NCI-H1092 treated with DMSO at 0.1 percent for 48 hours (cell line): ENCODE results near the gene HJURP.

Experiments used
- DNase-seq: peaks from one replicate; lab custom pipeline; 2025; lab: John Stamatoyannopoulos, UW

The HJURP gene

GRCh38 chr2:233814056-233814835 is 40.1 kb downstream of the HJURP start:
- peak; percentile 2 for DNase-seq

- DNase-seq, result no peak
Observed at GRCh38 chr2:233813236-233814055, 40.9 kb downstream of the HJURP start.

GRCh38 chr2:233811732-233812131 is 42.6 kb downstream of the HJURP start:
- no peak for DNase-seq

- DNase-seq, result no peak
Observed at GRCh38 chr2:233811087-233811486, 43.2 kb downstream of the HJURP start.

DNA sequence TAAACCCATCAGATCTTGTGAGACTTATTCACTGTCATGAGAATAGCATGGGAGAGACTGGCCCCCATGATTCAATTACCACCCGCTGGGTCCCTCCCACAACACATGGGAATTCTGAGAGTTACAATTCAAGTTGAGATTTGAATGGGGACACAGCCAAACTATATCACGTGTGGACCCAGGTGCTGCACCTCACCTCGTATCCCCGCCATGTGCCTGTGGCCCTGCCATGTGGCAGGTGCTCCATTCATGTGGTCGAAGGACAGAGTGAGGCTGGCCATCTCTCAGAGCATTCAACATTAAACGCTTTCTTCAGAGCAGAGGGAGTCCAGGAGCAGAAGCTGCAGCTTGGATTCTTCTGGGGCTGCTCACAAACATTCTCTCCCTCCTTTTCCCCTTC is 44.0 kb downstream of the HJURP start:
- no peak for DNase-seq

- DNase-seq, result no peak
Observed at GRCh38 chr2:233807966-233808935, 46.1 kb downstream of the HJURP start.

DNA sequence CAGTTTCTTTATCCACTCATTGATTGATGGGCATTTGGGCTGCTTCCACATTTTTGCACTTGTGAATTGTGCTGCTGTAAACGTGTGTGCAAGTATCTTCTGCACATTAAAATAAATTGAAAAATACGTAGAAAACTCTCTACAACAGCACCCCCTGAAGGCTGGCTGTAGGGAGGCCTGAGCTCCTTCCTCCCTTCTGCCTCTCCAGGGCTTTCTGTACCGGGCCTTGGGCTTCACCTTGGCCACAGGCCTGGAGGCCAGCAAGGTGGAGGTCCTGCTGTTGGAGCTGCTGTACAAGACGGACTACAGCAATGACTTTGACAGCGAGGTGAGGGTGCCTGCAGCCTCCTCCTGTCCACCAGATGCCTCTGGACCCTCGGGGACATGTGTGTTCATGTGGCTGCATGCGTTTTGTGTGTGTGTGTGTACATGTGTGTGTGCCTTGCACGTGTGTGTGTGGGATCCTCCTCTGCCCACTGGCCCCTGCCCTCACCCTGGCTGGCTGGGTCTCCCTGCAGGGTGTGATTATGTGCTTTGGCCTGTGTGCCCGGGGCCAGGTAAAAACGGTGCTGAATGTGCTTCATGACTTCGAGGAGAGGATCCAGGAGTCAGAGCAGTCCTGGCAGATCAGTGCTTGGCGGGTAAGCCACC is 47.0 kb downstream of the HJURP start:
- DNase-seq, result no peak

- no peak for DNase-seq
Observed at GRCh38 chr2:233803994-233804393, 50.3 kb downstream of the HJURP start.

DNA sequence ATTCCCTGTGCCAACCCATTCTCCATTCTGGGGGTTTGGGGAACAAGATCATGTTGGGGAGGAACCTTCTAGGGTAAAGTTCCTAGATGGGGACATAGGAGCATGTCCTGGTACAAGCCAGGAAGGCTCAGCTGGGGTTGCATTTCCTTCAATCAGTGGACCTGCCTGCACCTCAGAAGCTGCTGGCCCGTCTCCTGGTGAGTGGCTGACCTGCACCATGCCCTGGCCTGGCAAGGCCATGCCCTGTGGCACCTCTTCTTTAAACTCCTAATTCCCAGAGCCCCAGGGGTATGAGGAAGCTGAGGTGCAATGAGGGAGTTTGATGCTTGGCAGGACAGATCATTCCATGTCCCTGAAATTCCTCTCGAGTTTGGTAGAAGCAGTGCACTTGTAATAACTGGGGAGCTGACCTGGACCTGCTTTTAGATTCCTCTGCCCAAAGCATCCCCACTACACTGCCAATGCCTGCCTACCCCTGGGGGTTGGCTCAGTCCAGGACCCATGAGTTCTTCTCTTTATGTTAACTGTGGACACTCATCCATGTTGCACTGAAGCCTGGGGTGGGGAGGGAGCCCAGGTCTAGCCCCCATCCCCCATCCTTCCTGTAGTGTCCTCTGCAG is 50.9 kb downstream of the HJURP start:
- no peak for DNase-seq

DNA sequence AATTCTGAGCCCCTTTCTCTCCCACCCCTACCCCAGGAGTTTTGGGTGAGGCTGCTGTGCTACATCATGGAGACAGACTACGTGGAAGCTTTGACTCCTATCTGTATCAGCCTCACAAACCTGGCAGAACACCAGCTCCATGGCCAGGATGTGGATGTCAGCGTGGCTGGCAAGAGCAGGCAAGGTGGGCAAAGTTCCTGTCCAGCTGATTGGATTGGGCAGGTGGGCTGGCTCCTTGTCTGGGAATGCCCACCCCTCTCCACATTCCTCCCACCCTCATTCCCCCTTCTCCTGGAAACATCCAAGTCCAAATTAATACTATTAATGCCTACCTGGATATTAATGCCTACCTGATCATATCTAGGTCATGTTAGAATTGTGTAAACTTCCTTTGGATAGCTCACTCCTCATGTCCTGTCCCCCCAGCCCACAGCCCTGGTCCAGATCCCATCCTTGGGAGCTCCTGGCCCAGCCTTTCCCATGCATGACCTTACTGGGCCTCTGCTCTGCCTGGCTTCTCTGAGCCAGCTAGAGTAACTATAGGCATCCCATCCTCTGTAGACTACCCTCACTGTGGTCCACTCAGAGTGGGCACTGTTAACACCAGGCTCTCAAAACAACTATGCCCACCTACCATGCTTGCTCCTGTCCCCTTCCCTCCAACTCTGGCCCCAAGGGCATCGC is 52.1 kb downstream of the HJURP start:
- DNase-seq, result no peak

DNA sequence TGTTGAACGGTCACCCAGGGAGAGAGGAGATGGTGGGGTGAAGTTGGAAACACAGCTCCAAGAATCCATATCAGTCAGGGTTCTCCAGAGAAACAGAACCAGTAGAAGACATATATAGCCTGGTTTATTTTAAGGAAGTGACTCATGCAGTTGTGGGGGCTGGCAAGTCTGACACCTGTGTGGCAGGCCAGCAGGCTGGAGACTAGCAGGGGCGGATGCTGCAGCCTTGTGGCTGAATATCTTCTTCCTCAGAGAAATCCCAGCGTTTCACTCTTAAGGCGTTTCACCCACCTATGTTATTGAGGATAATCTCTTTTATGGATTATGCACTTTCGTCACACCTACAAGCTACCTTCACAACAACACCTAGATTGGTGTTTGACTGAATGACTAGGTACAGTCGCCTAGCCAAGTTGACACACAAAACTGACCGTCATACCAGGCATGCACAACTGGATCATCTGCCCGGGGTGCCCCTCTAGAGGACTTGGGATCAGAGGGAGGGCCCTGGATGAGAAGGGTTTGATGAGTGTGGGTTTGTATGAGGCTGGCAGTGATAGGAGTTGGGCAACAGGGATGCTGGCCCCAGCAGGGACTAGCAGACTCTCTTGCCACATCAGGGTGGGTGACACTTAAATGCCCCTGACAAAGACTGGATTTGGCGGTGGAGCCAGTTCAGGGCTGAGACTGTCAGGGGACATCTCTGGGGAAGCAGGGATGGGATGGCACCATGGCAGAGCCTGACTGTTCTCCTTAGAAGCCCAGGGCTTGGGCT is 52.8 kb downstream of the HJURP start:
- DNase-seq, result no peak

- no peak for DNase-seq
Observed at GRCh38 chr2:233800208-233800607, 54.1 kb downstream of the HJURP start.

DNA sequence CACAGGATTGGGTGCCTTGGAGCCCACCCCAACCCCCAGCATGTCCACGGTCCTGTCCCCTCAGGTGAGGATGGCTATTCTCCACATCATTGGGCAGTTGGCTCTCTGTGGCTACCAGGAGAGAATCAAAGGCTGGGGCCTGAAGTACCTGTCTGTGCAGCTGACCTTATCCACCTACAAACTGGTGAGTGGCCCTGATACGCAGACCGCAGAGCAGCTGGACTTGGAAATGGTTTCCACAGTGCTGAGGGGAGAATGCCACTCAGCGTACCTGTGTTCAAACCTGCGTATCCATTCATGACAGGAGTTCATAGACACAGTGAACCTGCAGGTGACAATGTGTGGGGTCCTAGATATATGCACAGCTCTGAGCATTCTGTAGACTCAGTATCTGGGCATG is 54.6 kb downstream of the HJURP start:
- no peak for DNase-seq

DNA sequence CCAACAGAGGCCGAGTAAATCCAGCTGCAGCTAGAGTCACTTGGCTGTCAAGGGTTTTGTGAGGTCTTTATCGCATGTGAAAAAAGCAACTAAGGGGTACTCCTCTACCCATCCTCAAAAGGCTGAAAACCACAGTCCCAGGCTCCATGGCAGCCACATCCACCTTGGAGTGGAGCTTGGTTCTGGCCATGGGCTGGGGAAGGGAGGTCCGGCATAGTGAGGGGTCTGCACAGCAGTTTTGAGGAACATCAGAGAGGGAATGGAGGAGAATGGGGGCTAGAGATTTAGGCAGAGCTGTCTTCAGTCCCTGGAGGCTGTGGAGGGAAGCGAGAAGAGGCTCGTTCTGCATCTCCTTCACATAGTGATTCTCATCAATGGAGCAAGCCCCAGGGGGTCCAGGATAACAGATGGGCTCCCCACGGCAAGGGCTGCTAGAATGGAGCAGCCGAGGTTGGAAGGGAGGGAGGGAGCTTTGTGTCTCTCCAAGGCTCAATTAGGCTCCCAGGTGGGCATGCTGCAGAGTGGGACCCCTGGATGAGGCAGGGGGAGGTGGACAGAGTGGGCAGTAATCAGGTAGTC is 55.2 kb downstream of the HJURP start:
- DNase-seq, result no peak

GRCh38 chr2:233798335-233799086 is 55.8 kb downstream of the HJURP start:
- DNase-seq, result no peak

- DNase-seq, result no peak
Observed at GRCh38 chr2:233796254-233796653, 58.1 kb downstream of the HJURP start.

GRCh38 chr2:233795735-233796171 is 58.6 kb downstream of the HJURP start:
- DNase-seq, result no peak

DNA sequence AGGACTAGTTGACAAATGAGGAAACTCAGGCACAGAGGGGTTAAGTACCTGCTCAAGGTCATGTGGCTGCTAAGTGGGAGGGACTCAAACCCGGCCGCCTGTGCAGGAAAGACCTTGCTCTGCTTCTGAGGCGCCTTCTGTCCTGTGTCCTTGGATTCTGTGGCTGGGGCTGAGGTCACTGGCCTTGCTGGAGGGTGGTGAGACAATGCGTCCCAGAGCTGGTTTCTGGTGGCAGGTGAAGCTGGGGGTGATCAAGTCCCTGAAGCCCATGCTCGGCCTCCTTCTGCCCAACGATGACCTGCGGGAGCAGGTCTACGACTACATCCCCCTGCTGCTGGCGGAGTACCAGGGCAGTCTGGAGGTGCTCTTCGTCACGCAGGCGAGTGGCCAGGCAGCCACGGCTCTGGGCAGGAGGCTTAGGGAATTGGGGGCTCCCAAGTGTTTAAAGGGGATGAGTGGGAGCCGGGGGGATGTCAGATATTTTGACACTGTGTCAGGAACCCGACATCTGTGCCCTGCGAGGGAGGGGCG is 60.1 kb downstream of the HJURP start:
- DNase-seq, result no peak
